ENCODE results near the gene SOX6.

DNA sequence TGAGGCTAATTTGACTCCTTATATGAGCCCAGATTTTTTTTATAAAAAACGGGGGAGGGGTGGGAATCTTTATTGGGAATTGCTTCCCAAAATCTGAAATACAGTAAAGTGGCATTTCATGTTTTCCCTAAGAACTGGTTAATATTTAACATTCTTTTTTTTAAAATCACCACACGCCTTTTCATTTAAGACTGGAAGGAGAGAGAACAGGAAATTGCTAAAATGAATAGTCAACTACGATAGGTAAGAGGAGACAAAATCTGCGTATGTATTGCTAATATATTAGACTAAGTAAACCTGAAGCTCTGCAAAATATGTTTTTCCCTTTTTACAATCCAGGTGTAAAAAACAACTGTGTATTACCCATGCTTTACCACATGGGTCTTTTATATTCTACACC is 57.0 kb downstream of the SOX6 start:
- TF ChIP-seq POLR2A (IDR thresholded peaks at IDR 0.05; ENCODE audit: low read depth, low read length) (no peak), POU2F2 (IDR thresholded peaks at IDR 0.05; ENCODE audit: low read depth, low read length) (no peak)

Measured in GM12891 (cell line).